NOMO-1 treated with dmso at 0.1 percent for 144 hours (cell line): Measurements from ENCODE around the gene ITPR2.
"Not testable (repeated sequence)": the region's sequence is repeated elsewhere in the genome, so short reads cannot be mapped to it uniquely, and the experiment has no call there.

Experiments
- DNase-seq: peaks from one replicate; lab custom pipeline; 2025; ENCODE audit not compliant: unreplicated experiment; lab: John Stamatoyannopoulos, UW

The ITPR2 gene

DNA sequence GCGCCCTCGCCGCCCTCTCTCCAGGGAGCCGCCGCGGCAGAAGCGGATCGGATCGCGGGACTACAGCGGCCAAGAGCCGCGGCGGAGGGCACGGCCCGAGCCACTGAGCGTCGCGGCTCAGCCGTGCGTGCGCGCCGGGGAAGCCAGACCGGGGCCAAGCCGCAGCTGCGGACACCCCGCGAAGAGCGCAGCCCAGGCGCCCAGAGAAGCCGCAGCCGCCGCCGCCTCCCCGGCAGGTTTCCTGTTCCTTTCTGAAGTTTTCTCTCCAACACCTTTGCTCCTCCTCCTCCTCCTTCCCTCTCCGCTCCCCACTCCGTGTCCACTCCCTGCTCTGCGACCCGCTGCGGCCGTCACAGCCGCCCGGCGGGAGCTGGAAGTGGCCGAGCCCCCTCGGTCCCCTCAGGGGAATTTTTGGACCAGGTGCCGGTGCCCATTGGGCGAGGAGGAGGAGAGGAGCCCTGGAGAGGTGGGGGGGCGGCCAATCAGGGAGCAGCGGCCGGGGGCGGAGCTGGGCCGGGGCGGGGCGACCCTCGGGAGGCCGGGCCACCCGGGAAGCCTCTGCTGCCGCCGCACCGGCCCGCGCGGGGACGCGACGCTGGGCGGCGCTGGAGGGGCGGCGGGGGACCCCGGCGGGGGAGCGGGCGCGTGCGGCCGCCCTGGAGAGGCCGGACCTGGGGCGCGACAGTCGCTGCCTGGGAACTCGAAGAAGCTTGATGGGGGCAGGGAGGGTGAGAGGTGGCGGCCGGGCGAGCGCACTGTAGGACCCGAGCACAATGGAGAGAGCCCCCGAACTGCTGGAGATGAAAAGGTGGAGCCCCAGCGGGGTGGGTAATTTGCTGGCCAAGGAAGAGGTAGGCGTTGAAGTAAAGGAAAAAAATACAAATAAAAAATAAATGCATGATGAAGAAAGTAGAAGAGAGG is at the start of gene ITPR2:
ITPR2 (minus strand) TSS at position 373 of the 921 bp plus-strand sequence. CDS start 413 bp downstream, outside the sequence.
- peak; percentile 87 for DNase-seq

DNA sequence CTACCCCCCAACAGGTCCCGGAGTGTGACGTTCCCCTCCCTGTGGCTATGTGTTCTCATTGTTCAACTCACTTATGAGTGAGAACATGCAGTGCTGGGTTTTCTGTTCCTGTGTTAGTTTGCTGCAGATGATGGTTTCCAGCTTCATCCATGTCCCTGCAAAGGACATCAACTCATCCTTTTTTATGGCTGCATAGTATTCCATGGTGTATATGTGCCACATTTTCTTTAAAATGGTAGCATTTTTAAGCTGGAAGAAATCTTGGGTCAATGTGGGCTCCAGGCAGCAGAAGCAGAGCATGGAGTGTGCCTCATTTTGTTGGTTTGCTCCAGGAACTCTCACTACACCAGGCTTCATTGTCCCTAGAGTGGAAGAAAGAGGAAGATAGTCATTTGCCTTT is 47.6 kb upstream of the ITPR2 start:
- DNase-seq, result no peak

GRCh38 chr12:26878661-26879119 is 45.7 kb upstream of the ITPR2 start:
- no peak for DNase-seq

DNA sequence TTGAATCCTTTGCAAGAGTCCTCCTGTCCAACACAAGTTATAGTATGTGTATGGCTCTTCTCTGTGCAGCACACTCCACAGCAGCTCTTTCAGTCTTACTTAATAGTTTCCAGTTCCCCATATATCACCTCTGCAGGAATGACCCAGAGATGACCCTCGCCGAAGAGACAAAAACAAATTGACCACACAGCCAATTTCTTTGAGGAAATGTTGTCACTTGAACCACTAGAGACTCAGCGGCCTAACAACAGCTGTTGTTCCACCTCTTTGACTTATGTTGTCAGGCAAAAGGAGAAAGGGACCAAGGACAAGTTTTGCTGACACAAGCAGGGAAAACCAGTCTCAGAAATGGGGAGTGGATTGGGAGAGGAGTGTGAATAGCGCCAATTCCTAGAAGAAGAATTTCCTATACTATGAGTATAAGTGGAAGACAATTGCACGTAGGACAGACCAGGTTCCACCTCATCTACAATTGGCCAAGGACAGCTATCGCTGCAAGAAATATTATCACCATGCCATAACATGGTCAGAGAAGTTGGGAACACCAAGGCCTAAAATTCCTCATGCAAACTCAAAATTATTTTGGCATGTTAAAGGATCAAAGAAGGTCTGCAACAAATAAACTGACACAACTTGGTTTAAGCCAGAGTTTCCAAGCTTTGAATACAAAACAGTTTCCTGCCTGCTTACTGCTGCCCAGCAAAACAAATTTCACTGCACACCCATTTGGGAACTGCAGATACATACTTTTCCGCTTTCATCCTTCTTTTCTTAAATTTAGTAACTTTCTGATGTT is 41.7 kb upstream of the ITPR2 start:
- peak; percentile 88 for DNase-seq

GRCh38 chr12:26872625-26873024 is 39.6 kb upstream of the ITPR2 start:
- peak; percentile 26 for DNase-seq

DNA sequence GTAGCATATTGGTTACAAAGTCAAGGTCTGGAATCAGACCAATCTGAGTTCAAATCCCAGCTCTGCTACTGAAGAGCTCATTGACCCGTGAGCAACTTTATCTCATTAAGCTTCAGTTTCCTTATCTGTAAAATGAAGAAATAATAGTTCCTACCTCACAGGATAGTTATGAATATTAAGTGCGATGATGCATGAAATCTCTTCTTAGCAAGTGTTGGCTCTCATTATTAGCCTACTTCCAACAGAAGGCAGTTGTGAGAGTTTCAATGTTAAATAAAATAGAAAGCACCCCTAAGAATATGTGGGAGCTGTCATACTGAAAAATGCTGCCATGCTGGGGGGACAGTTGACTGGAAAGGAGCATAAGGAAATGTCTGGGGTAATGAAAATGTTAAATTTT is 39.0 kb upstream of the ITPR2 start:
- DNase-seq, result no peak

DNA sequence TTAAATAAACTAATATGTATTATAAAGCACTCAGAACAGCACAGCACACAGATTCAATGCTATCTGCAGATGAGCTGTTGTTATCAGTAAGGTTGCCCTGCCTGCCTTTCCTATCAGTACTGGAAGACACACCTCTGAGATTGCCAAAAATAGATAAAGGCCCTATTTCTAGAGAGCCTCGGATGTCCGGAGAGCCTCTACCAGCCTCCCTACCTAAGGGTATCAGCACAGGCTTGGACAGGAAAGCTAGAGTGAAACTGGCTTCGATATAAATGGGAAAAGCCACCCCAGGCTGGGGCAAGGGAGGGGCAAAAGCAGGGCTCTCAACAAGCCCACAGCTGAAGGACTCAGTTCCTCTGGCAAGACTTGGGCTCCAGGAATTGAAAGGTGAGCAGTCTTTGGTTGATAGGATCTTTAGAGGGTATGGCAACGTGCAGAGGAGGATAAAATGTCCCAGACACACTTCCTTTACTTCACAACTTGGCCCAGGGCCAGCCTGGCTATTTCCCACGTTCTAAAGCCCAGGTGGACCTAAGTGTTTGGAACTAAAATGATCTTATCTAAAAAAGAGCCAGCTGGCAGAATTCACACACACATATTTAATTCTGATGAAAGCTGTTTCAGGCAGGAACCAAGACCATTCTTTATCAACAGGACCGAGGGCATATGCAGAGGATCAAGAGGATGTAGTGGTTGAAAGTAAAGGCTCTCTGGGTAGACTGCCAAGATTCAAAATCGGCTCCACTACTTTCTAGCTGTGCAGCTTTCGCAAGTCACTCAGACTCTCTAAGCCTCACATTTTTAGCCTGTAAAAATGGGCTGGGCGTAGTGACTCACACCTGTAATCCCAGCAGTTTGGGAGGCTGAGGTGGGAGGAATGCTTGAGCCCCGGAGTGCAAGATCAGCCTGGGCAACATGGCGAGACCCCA is 37.8 kb upstream of the ITPR2 start:
- peak; percentile 2 for DNase-seq

GRCh38 chr12:26869908-26870459 is 37.0 kb upstream of the ITPR2 start:
- no peak for DNase-seq

DNA sequence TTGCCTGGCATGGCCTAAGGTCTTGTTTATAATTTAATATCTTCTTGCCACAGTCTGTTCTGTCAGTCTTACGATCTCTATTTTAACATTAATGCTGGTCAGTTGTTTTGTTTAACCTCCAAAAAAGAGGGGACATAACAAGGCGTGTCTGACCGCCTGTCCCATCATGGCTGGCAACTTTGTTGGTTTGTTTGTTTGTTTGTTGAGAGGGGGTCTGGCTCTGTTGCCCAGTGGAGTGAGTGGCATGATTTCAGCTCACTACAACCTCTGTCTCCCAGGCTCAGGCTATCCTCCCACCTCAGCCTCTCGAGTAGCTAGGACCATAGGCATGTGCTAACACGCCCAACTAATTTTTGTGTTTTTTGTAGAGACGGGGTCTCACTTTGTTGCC is 36.1 kb upstream of the ITPR2 start:
- DNase-seq, result no peak

GRCh38 chr12:26868447-26869103 is 35.6 kb upstream of the ITPR2 start:
- no peak for DNase-seq

GRCh38 chr12:26867080-26867479 is 34.1 kb upstream of the ITPR2 start:
- DNase-seq, result peak; percentile 32

GRCh38 chr12:26863515-26863914 is 30.5 kb upstream of the ITPR2 start:
- no peak for DNase-seq

DNA sequence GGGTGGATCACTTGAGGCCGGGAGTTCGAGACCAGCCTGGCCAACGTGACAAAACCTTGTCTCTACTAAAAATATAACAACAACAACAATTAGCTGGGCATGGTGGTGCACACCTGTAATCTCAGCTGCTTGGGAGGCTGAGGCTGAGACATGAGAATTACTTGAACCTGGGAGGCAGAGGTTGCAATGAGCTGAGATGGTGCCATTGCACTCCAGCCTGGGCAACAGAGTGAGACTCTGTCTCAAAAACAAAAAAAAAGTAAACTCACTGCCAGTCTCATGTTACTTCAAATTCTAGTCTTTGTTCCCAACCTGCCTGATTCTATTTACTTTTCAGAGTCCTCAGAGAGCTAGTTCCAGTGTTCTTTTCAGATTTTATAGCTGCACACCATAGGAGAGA is 29.8 kb upstream of the ITPR2 start:
- DNase-seq, result not testable (repeated sequence)

GRCh38 chr12:26861690-26862089 is 28.7 kb upstream of the ITPR2 start:
- DNase-seq, result no peak

DNA sequence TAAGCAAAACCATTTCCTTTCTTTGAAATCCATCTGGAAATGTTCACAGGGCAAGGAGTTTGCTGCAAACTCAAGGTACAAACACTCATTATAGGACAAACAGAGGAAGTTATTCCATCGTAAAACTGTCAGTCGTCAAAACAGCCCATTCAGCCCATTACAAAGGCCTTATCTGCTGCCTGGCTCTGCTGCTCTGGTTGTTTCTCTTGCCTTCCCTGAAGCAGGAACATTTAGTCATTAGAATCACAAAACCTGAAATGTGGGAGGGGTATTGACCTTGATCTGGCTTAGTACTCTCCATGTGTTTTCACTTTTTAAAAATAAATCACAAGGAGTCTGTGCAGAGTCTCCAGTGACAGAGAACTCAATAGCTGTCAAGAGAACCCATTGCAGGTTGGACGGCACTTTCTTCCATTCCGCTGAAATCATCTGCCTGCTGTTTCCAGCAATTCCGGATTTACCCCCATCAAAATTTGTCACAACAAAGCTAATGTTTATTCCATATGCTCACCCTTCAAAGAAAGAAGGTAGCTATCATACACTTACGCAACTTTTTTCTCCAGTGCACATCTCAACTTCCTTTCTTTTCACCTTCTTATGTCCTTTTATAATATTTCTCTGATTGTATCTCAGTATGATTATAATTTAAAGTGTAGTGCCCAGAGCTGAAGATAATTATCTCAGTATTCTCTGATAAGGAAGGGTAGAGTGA is 24.6 kb upstream of the ITPR2 start:
- DNase-seq, result no peak

GRCh38 chr12:26855337-26855736 is 22.3 kb upstream of the ITPR2 start:
- no peak for DNase-seq

- no peak for DNase-seq
Observed at GRCh38 chr12:26854031-26854390, 21.0 kb upstream of the ITPR2 start.

GRCh38 chr12:26853303-26854030 is 20.5 kb upstream of the ITPR2 start:
- DNase-seq, result peak; percentile 75
